H1 (cell line): ENCODE measurements around the gene ZFP1. TPM values are rescaled to one million over a fixed set of nuclear protein-coding genes. Genes with fewer than 3 reads are reported as not detected.

Experiments
- KDM4A ChIP-seq: IDR thresholded peaks from one replicate; pipeline ENCODE4 v1.7.1; 2012; ENCODE audit warnings: low read depth, mild to moderate bottlenecking, moderate library complexity, low read length, inconsistent platforms; ENCODE audit not compliant: severe bottlenecking
- NRF1 ChIP-seq: IDR thresholded peaks from 2 replicates; pipeline ENCODE4 v1.6.1; 2011; ENCODE audit warnings: mild to moderate bottlenecking, low read depth, low read length, improper control_type of control experiment
- PHF8 ChIP-seq: fragments of 200-600 bp; sonication (generic); conservative IDR thresholded peaks from 2 replicates; pipeline ENCODE4 v1.7.1; 2012; ENCODE audit warnings: low read depth, mild to moderate bottlenecking, inconsistent platforms, low read length, moderate library complexity
- SAP30 ChIP-seq: fragments of 300-600 bp; sonication (generic); IDR thresholded peaks from 2 replicates; pipeline ENCODE4 v1.7.1; 2012; ENCODE audit warnings: low read length, moderate library complexity, mild to moderate bottlenecking, inconsistent platforms; ENCODE audit not compliant: insufficient read depth, insufficient replicate concordance
- SP2 ChIP-seq: IDR thresholded peaks from 2 replicates; pipeline ENCODE4 v1.6.1; 2012; ENCODE audit warnings: mild to moderate bottlenecking, low read length, inconsistent platforms
- polyA plus RNA-seq, 7 experiments: library from polyadenylated mRNA; depleted of rRNA in 3 of 7; stranded (reverse) in 5 of 7; unstranded in 2 of 7; fragments of >200 nt in 5 of 7; fragments of 200-250 nt in 2 of 7; gene quantifications; 1 replicate in 5 of 7; 2 replicates in 1 of 7; 4 replicates in 1 of 7; pipeline versions ENCODE4 v1.2.1 to v1.2.3, GENCODE V29; 2011 to 2013; ENCODE audit warnings: missing spikeins in 2 of 7, mixed read lengths in 2 of 7
- total RNA-seq: library from RNA; stranded (reverse); fragmentation: NEBNext Ultra II Directional; extraction: Animal tissue kit (Norgen Biotek cat#: 25700); gene quantifications from 2 replicates; pipeline ENCODE4 v1.2.1, GENCODE V29; 2021

Gene ZFP1
- total and polyA plus RNA-seq, 2 of the 8 experiments (the other 6 are each of a cell fraction or from before 2014, with no cell fraction given), result 4.0 to 11.2 TPM

- TF ChIP-seq PHF8 (no peak), KDM4A (no peak), NRF1 (no peak), SAP30 (no peak), SP2 (no peak)
These were observed 33.3 kb downstream of the ZFP1 start (continued) for GRCh38 chr16:75181630-75182029.
